ENCODE data around the gene PRICKLE3.
"Not testable (repeated sequence)": the region's sequence is repeated elsewhere in the genome, so short reads cannot be mapped to it uniquely, and the experiment has no call there.

- not testable (repeated sequence) for TF ChIP-seq CTCF, POLR2A (IDR thresholded peaks at IDR 0.05)
These were observed 37.6 kb downstream of the PRICKLE3 start for GRCh38 chrX:49148390-49149100.

All from gastroesophageal sphincter (tissue), 3 donors.